HG03457 (cell line): ENCODE results near the gene TBC1D22A.

Source experiments
- ATAC-seq: cut with Tn5 transposase; IDR thresholded peaks from one replicate; pipeline ENCODE4 v1.9.1; 2021; ENCODE audit warnings: moderate number of reproducible peaks; ENCODE audit not compliant: unreplicated experiment

The TBC1D22A gene

DNA sequence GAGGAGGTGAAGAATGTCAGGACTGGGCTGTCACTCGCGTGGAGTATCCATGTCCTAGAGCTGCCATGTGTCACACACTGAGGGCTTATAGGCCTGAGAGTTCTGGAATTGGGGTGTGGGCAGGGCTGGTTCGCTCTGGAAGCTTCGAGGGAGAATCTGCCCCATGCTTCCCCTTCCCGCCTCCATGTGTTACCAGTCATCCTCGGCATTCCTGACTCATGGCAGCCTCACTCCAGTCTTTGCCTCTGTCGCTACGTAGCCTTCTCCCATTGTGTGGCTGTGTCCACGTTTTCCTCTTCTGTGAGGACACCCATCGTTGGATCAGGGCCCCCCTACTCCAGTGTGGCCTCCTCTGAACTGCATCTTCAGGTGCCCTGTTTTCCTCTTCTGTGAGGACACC is 301.2 kb downstream of the TBC1D22A start:
- no peak for ATAC-seq

GRCh38 chr22:47064016-47064415 is 301.6 kb downstream of the TBC1D22A start:
- no peak for ATAC-seq

GRCh38 chr22:47064416-47064815 is 302.0 kb downstream of the TBC1D22A start:
- ATAC-seq: no peak

DNA sequence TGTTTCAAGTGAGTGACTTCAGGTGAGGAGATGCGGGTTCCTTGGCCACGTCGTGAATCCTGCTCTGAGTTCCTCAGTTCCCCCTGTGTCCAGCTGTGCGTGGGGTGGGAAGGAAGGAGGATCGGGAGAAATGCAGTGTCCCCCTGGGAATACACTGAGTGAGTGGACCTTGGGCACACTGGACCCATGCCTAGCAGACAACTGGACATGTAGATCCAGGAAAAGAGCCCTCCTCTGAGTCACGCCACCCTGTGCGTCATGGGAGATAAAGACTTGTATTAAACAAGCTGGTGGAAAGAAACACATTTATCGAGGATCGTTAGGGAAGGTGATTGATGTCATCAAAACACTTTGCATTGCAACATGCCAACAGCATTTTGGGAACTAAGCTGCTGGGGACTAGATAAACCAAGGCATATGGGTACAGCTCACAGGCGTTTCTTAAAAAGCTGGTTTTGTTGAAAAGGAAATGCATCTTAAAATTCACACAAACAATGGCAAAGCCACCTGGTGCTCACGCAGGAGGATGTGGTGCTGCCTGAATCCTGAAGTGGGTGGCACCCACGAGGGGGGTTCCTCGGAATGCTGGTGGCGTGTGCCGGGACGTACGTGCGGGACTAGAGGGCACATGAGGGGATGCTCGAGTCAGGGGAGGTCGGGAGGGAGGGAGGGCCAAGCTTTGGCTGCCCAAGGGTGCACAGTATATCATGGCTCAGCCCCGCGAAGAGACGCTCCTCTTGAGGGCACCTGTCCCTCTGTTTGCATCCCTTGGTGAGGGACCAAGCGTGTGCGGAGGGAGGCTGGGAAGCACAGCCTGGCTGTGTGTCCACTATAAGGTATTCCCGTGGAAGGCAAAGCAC is 303.5 kb downstream of the TBC1D22A start:
- ATAC-seq: no peak

DNA sequence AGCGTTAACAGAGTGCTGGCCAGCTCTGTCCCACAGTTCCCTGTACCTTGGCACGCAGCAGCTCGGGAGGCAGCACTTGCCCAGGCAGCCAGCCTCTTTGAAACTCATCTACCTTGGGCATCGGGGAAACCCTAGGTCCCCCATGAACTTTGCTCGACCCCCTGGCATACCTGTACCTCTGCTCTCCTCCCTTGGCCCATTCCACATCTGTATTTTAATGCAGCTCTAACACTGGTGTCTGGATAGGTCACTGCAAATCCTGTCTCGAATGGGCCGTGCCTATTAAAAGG is 304.1 kb downstream of the TBC1D22A start:
- ATAC-seq: no peak

DNA sequence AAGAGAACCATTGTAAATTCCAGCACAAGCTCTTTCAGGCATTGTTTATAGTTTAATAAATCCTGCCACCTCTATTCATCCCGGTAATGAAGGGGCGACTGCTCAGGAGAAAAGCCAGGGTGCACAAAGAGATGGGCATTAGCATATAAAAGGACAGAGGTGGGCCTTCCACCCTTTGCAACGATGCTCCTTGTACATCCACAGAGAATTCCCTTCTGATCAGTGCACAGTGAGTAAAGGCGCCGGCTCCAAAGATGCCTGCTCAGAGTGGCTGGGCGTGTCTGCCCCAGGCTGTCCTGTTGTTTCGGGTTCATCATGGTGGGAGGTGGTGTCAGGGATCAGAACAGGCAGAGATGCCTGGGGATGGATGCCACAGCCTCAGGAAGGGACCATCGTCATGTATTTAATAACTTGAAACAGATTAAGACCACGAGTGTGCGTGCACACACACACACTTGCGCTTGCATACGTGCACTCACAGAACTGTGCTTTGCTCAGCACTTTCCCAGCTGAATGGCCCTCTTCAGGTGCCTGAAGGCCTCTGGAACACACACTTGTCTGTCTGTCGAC is 305.0 kb downstream of the TBC1D22A start:
- ATAC-seq: no peak

GRCh38 chr22:47067911-47068625 is 305.6 kb downstream of the TBC1D22A start:
- ATAC-seq: no peak

DNA sequence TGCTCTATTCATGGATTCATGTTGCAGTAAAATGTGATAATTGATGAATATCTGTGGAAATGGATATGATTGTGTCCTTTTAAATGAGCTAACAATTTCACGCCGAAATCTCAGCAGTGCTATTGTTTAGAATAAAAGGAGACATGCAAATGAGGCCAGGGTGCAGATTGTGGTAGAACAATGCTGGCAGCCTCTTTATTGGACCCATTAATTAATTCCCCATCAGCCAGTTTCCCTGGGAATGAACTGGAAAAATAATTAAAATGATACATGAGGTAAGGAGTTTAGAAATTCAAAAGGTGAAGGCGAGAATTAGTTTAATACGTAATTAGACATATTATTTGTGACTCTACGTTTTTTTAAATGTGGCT is 306.2 kb downstream of the TBC1D22A start:
- ATAC-seq: no peak

- no peak for ATAC-seq
Observed at GRCh38 chr22:47069270-47069669, 306.8 kb downstream of the TBC1D22A start.

GRCh38 chr22:47071078-47071806 is 308.8 kb downstream of the TBC1D22A start:
- ATAC-seq: no peak

GRCh38 chr22:47071807-47072641 is 309.6 kb downstream of the TBC1D22A start:
- no peak for ATAC-seq

GRCh38 chr22:47072642-47072967 is 310.2 kb downstream of the TBC1D22A start:
- ATAC-seq: no peak

- ATAC-seq: no peak
Observed at GRCh38 chr22:47073075-47073474, 310.6 kb downstream of the TBC1D22A start.

DNA sequence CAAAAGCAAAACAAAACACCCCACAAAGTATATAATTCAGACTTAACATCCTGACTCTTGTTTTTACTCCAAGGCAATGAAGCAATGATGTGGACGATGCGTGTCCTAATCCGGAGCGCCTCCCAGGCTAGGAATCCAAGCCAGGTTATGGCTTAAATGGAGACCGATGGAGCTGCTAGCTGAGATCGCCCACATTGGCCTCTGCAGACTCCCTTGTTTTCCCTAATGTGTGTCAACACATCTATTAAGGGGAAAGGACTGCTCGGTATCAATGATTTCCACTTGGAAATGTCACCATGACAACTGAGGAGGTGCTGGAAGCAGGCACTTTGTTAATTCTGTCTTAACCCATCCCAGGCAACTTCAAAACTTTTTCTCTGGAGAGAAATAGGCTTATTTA is 311.7 kb downstream of the TBC1D22A start:
- no peak for ATAC-seq

GRCh38 chr22:47075568-47075967 is 313.1 kb downstream of the TBC1D22A start:
- no peak for ATAC-seq

GRCh38 chr22:47076758-47077157 is 314.3 kb downstream of the TBC1D22A start:
- no peak for ATAC-seq

GRCh38 chr22:47080100-47080499 is 317.6 kb downstream of the TBC1D22A start:
- ATAC-seq: no peak

DNA sequence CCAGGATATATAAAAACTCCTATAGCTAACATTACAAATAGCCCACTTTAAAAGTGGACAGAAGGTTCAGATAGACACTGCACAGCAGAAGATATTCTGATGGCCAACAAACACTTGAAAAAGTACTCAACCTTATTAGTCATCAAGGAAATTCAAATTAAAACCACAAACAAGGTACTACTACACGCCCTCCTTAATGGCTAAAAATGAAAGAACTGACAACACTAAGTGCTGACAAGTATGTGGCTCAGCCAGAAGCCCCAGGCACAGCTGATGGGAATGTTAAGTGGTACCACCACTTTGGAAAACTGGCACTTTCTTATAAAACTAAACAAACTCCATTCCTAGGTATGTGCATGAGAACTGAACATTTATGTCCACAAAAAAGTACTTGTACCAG is 320.1 kb downstream of the TBC1D22A start:
- ATAC-seq: no peak

DNA sequence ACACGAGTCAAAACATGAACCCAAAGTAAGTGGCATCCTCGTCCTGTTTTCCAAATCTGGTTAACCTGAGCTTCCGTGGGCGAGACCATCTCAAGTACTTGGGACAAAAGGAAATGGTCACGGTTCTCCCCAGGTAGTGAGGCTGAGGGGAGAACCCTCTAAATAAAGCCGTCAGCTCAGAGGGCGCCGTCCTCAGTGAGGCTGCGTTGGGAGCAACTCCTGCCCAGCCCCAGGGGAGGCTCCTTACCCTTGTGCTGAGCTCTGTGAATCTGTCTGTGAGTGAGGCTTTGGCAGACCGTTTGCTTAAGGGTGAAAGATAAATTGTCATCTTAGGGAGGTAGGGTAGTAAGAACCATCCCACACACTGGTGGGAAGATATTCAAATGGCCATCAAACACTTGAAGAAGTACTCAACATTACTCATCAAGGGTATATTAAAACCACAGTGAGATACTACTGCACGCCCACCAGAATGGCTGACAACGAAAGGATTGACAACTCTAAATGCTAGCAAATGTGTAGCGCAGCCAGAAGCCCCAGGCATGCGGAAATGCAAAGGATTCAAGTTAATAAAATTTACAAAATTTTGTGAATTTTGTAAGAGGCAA is 321.0 kb downstream of the TBC1D22A start:
- ATAC-seq: no peak

DNA sequence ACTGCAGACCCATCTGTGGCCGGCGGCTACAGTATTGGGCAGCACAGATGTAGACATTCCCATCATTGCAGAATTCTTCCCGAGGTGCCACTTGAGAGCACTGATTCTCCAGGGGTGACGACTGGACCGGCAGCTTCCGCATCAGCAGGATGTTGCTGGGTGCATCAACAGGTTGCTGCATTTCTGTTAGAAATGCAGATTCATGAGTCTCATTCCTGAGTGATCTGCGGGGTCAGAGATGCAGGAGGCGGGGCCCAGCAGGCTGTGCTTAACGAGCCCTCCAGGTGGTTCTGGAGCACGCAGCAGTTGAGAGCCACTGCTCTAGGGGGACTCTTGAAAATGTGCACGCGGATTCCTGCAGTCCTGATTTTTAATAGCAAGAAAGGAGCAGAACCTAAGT is 321.8 kb downstream of the TBC1D22A start:
- ATAC-seq: no peak
